Measurements from ENCODE around the gene CDKN2B-AS1.
"Not testable (repeated sequence)": the region's sequence is repeated elsewhere in the genome, so short reads cannot be mapped to it uniquely, and the experiment has no call there.

CDKN2B-AS1 gene

GRCh38 chr9:21994556-21995005 is at the start of gene CDKN2B-AS1:
Gene CDKN2B-AS1 (plus strand): TSS chr9:21994791.
- DNase-seq = peak; percentile 51 to 52

GRCh38 chr9:21945606-21946005 is 49.0 kb upstream of the CDKN2B-AS1 start:
- no peak for DNase-seq

- no peak for DNase-seq
These were observed 35.8 kb upstream of the CDKN2B-AS1 start for GRCh38 chr9:21958833-21959232.

GRCh38 chr9:21959268-21959667 is 35.3 kb upstream of the CDKN2B-AS1 start:
- DNase-seq = not testable (repeated sequence)

- DNase-seq = no peak
These were observed 33.0 kb upstream of the CDKN2B-AS1 start for GRCh38 chr9:21961569-21961968.

- peak; percentile 65 to 73 for DNase-seq
These were observed 29.6 kb upstream of the CDKN2B-AS1 start for GRCh38 chr9:21964925-21965385.

- DNase-seq = peak; percentile 60 to 63
These were observed 29.1 kb upstream of the CDKN2B-AS1 start for GRCh38 chr9:21965401-21965951.

GRCh38 chr9:21966140-21966851 is 28.3 kb upstream of the CDKN2B-AS1 start:
- no peak for DNase-seq

GRCh38 chr9:21967169-21967568 is 27.4 kb upstream of the CDKN2B-AS1 start:
- no peak for DNase-seq

GRCh38 chr9:21967702-21968101 is 26.9 kb upstream of the CDKN2B-AS1 start:
- DNase-seq = no peak

- no peak for DNase-seq
These were observed 26.1 kb upstream of the CDKN2B-AS1 start for GRCh38 chr9:21968331-21969010.

- DNase-seq = no peak
These were observed 25.3 kb upstream of the CDKN2B-AS1 start for GRCh38 chr9:21969011-21969940.

- DNase-seq = no peak
These were observed 24.4 kb upstream of the CDKN2B-AS1 start for GRCh38 chr9:21969951-21970799.

GRCh38 chr9:21970800-21971640 is 23.6 kb upstream of the CDKN2B-AS1 start:
- no peak for DNase-seq

- DNase-seq = no peak
These were observed 22.2 kb upstream of the CDKN2B-AS1 start for GRCh38 chr9:21972361-21972760.

GRCh38 chr9:21974343-21974721 is 20.3 kb upstream of the CDKN2B-AS1 start:
- DNase-seq = no peak

GRCh38 chr9:21974722-21975409 is 19.7 kb upstream of the CDKN2B-AS1 start:
- DNase-seq = peak; percentile 53 to 64

GRCh38 chr9:21976334-21976875 is 18.2 kb upstream of the CDKN2B-AS1 start:
- DNase-seq = no peak

- no peak for DNase-seq
These were observed 12.2 kb upstream of the CDKN2B-AS1 start for GRCh38 chr9:21982391-21982790.
